Measurements from ENCODE around the gene BSG. TPM values are rescaled to one million over a fixed set of nuclear protein-coding genes. Genes with fewer than 3 reads are reported as not detected.

The BSG gene
- total and polyA plus RNA-seq, 2 of the 4 experiments (the other 2 are of a cell fraction), result 130 to 698 TPM

DNA sequence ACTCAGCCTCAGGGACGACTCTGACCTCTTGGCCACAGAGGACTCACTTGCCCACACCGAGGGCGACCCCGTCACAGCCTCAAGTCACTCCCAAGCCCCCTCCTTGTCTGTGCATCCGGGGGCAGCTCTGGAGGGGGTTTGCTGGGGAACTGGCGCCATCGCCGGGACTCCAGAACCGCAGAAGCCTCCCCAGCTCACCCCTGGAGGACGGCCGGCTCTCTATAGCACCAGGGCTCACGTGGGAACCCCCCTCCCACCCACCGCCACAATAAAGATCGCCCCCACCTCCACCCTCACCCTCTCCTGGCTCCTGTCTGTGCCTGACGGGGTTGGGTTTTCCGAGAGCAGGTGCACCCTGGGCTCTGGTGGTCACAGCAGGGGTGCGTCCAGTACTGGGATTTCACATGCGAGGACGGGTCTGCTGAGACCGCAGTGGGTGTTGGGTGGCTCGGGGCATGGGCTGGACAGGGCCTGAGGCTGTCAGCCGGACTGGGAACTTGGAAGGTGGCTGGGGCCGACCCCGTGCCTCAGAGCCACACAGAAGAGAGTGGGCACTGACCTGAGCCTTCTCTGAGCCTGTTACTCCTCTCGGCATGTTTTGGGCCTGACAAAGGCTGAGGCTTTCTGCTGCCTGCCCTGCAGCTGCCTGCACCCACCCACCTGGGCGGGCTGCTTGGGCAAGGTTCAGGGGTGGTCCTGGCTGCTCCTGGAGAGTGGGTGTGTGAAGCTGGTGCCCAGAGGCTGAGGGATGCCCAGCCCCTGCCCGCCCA is 11.0 kb downstream of the BSG start:
- H3K79me1 ChIP-seq (ENCODE audit: low read depth in 1 of 2, low read length in 2 of 2), result peaks cover 0 to 22% of the 10 kb centered on the region in 2 experiments; a peak in 1 of 4 replicates
- H3K4me3 ChIP-seq (ENCODE audit: insufficient read depth, low read depth, low read length), result no peak overlapping the region
- ChIA-PET POLR2A (ENCODE audit: unreplicated experiment) (no interaction called here), CTCF (interaction anchor here (0.6 kb wide), 1 partner anchor 17 kb away, joined by 4 read pairs; no protein-coding TSS in a partner anchor)
- no peak overlapping the region for H3K4me2 ChIP-seq (ENCODE audit: low read depth, low read length)
- peaks cover 54% of the 10 kb centered on the region for H4K20me1 ChIP-seq (ENCODE audit: insufficient read depth, low read length)
- no peak overlapping the region for H3K14ac ChIP-seq (replicated peaks; ENCODE audit: low read depth, low read length)
- H4K8ac ChIP-seq (ENCODE audit: low read depth in 2 of 2, low read length in 2 of 2), result no peak overlapping the region
- H3K27me3 ChIP-seq (ENCODE audit: control insufficient read depth, insufficient read depth, low read length), result no peaks in the 10 kb centered on the region; the same call in 1 of the 2 replicates
- H3K27ac ChIP-seq (ENCODE audit: insufficient read depth, low read length), result no peak overlapping the region
- H3K4ac ChIP-seq (ENCODE audit: low read depth, low read length), result no peak overlapping the region
- H2BK5ac ChIP-seq (ENCODE audit: low read depth, low read length, poor library complexity, severe bottlenecking), result no peak overlapping the region
- no peak overlapping the region for H3K56ac ChIP-seq (ENCODE audit: extremely low read depth, insufficient read depth, low read length)
- H2BK120ac ChIP-seq (ENCODE audit: low read depth, low read length), result no peak overlapping the region
- TF ChIP-seq, protein P1, sequence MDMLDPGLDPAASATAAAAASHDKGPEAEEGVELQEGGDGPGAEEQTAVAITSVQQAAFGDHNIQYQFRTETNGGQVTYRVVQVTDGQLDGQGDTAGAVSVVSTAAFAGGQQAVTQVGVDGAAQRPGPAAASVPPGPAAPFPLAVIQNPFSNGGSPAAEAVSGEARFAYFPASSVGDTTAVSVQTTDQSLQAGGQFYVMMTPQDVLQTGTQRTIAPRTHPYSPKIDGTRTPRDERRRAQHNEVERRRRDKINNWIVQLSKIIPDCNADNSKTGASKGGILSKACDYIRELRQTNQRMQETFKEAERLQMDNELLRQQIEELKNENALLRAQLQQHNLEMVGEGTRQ (IDR thresholded peaks at IDR 0.05; ENCODE audit: low read depth, low read length), result no peak
- no peak for TF ChIP-seq NFE2L2 (IDR thresholded peaks at IDR 0.05; ENCODE audit: low read depth, low read length)
- no peak for TF ChIP-seq MAFK (IDR thresholded peaks at IDR 0.05; ENCODE audit: low read depth, low read length)
- no peak for TF ChIP-seq SMC3 (IDR thresholded peaks at IDR 0.05; ENCODE audit: low read depth, low read length)
- no peak for TF ChIP-seq BHLHE40 (IDR thresholded peaks at IDR 0.05; ENCODE audit: low read depth, low read length)
- no peak for TF ChIP-seq CHD1 (IDR thresholded peaks at IDR 0.05; ENCODE audit: low read depth, low read length)
- no peak for TF ChIP-seq RFX5 (IDR thresholded peaks at IDR 0.05; ENCODE audit: low read depth, low read length)
- TF ChIP-seq CEBPB (IDR thresholded peaks at IDR 0.05; ENCODE audit: low read depth, low read length), result no peak
- ATAC-seq (ENCODE audit: low read depth) (no peak), DNase-seq (no peak)
- dilution Hi-C loops (cut with HindIII; ENCODE audit: low sequenced_read_pairs, unreplicated experiment), result no loop called here
- H2AK5ac ChIP-seq (ENCODE audit: low read depth, low read length), result no peak overlapping the region; the same call in 1 of the 2 replicates
- H3K9me1 ChIP-seq (ENCODE audit: insufficient read depth, low read length), result no peaks in the 10 kb centered on the region
- WGBS, 2 experiments (ENCODE audit: extremely low coverage in 2 of 2, insufficient read length in 1 of 2), result 88% methylated on average over 10 of the region's 27 CpGs; no CpG with 5 or more reads in 1 of the 2 experiments
- no TSS peak for BruUV-seq (replicated peaks)
- in situ Hi-C loops (cut with MboI; ENCODE audit: low sequenced_read_pairs), result no loop called here
- no peak overlapping the region for H4K5ac ChIP-seq (ENCODE audit: low read depth, low read length)
- H3K18ac ChIP-seq (ENCODE audit: low read depth, low read length), result no peak overlapping the region
- peak overlapping the region; percentile 55 for H2AK9ac ChIP-seq (replicated peaks; ENCODE audit: low read depth, low read length, poor library complexity)
- H2BK20ac ChIP-seq (ENCODE audit: low read depth, low read length), result no peak overlapping the region
- no peaks in the 10 kb centered on the region for H3K9me3 ChIP-seq (ENCODE audit: control insufficient read depth, insufficient read depth, low read length)
- H3K23ac ChIP-seq (ENCODE audit: low read depth, low read length), result no peak overlapping the region
- no peak overlapping the region for H4K91ac ChIP-seq (ENCODE audit: insufficient read depth, low read depth, low read length)
- no peak overlapping the region for H2AFZ ChIP-seq (replicated peaks; ENCODE audit: low read length, poor library complexity)
- peaks cover 5% of the 10 kb centered on the region for H3K4me1 ChIP-seq (ENCODE audit: control insufficient read depth, insufficient read depth, low read length)
- intact Hi-C loops (cut with micrococcal nuclease), result no loop called here
- H3K36me3 ChIP-seq (ENCODE audit: control insufficient read depth, insufficient read depth, low read length), result peaks cover 26% of the 10 kb centered on the region; the same call in 1 of the 2 replicates
- H2BK15ac ChIP-seq (ENCODE audit: low read depth, low read length), result no peak overlapping the region
- H3K9ac ChIP-seq (ENCODE audit: low read depth, low read length), result no peak overlapping the region
